GM06990 (cell line): ENCODE results near the gene RASAL1.

Experiments used
- DNase-seq: peaks from one replicate; pipeline ENCODE4 v3.0.0-alpha.2; 2011; ENCODE audit not compliant: insufficient read length; ENCODE audit errors: extremely low read depth
- H3K27me3 ChIP-seq: replicated peaks from 2 replicates; pipeline ENCODE4 v1.6.0; 2011; ENCODE audit warnings: low read length; ENCODE audit not compliant: control insufficient read depth, insufficient read depth
- H3K36me3 ChIP-seq: 2 replicates; pipeline ENCODE4 v1.5.1; 2011; ENCODE audit warnings: low read length; ENCODE audit not compliant: control insufficient read depth, insufficient read depth
- H3K4me3 ChIP-seq: replicated peaks from 2 replicates; pipeline ENCODE4 v1.5.1; 2011; ENCODE audit warnings: low read depth, mild to moderate bottlenecking, control low read depth, low read length
- CTCF ChIP-seq: IDR thresholded peaks from 2 replicates; pipeline ENCODE4 v1.5.1; 2011; ENCODE audit warnings: low read length, control low read depth, mild to moderate bottlenecking, inconsistent platforms; ENCODE audit not compliant: insufficient read depth, poor library complexity, severe bottlenecking

Gene RASAL1

DNA sequence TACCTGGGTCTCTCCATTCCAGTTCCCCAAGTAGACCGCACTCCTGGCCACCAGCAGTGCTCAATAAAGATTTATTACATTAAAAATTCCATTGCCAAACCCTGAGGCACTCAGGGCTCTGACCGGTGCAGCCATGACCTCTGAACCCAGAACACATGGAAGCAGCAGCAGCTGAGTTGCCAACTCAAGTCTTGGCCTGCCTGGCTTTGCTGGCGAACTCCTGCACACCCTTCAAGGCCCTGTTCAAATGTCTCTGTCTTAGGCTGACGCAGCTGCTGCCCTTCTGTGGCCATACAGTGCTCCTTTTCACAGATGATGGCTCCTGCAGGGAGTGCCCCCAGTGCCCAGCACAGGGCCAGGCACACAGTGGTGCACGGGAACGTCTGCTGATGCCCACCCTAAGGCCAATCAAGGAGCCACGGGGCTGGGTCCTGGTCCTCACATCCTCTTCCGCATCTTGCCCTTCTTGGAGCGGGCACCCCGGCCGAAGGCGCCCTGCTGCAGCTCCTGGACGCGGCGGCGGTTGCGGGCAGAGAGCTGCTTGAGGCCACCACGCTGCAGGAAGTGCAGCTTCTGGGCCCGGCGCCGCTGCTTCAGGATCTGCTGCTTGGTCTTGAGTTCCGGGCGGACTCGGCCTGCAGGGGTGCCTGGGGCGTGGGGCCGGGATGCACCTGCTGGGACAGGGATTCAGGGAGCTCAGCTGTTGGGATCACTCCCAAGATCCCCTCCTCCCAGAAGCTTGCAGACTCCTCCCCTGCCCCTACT is 23.1 kb upstream of the RASAL1 start:
- Histone ChIP-seq H3K4me3 (no peak overlapping the region), H3K36me3 (peaks cover 39% of the 10 kb centered on the region), H3K27me3 (no peaks in the 10 kb centered on the region)
- no peak for DNase-seq
- TF ChIP-seq CTCF = no peak

- Histone ChIP-seq H3K27me3 (no peaks in the 10 kb centered on the region), H3K36me3 (peaks cover 30% of the 10 kb centered on the region), H3K4me3 (no peak overlapping the region)
- no peak for TF ChIP-seq CTCF
- no peak for DNase-seq
Measured at GRCh38 chr12:113157218-113157859, 21.8 kb upstream of the RASAL1 start.

- no peak for DNase-seq
- H3K4me3 ChIP-seq = no peak overlapping the region
- TF ChIP-seq CTCF = no peak
- H3K36me3 ChIP-seq = peaks cover 22% of the 10 kb centered on the region
- peaks cover 2% of the 10 kb centered on the region; the same call in 1 of the 2 replicates for H3K27me3 ChIP-seq
Measured at GRCh38 chr12:113155646-113156045, 20.1 kb upstream of the RASAL1 start.

GRCh38 chr12:113155060-113155459 is 19.5 kb upstream of the RASAL1 start:
- TF ChIP-seq CTCF = no peak
- H3K27me3 ChIP-seq = peaks cover 2% of the 10 kb centered on the region; the same call in 1 of the 2 replicates
- no peak overlapping the region for H3K4me3 ChIP-seq
- no peak for DNase-seq
- H3K36me3 ChIP-seq = peaks cover 17% of the 10 kb centered on the region

- Histone ChIP-seq H3K27me3 (peaks cover 2% of the 10 kb centered on the region; the same call in 1 of the 2 replicates), H3K4me3 (peak overlapping the region; percentile 35), H3K36me3 (peaks cover 12% of the 10 kb centered on the region)
- TF ChIP-seq CTCF = no peak
- no peak for DNase-seq
Measured at GRCh38 chr12:113154351-113154973, 18.9 kb upstream of the RASAL1 start.
